WTC11 (cell line): ENCODE data around the gene NHERF2.

Experiments
- FOXP1 ChIP-seq: sonication (generic); formaldehyde crosslinking; IDR thresholded peaks from 2 replicates; pipeline ENCODE4 v1.8.0; 2022; ENCODE audit warnings: missing genetic modification reagents, mild to moderate bottlenecking, moderate library complexity, borderline replicate concordance
- TEAD4 ChIP-seq: sonication (generic); formaldehyde crosslinking; IDR thresholded peaks from 2 replicates; pipeline ENCODE4 v1.8.0; 2022; ENCODE audit warnings: mild to moderate bottlenecking, missing genetic modification reagents
- TF ChIP-seq, protein P1 (sequence below): fragments of 200-600 bp; IDR thresholded peaks from 2 replicates; pipeline ENCODE4 v1.8.0; 2022; ENCODE audit warnings: antibody characterized with exemption
- TF ChIP-seq, protein P2 (sequence below): sonication (generic); formaldehyde crosslinking; IDR thresholded peaks from 2 replicates; pipeline ENCODE4 v1.8.0; 2022; ENCODE audit warnings: mild to moderate bottlenecking, missing genetic modification reagents

DNA sequence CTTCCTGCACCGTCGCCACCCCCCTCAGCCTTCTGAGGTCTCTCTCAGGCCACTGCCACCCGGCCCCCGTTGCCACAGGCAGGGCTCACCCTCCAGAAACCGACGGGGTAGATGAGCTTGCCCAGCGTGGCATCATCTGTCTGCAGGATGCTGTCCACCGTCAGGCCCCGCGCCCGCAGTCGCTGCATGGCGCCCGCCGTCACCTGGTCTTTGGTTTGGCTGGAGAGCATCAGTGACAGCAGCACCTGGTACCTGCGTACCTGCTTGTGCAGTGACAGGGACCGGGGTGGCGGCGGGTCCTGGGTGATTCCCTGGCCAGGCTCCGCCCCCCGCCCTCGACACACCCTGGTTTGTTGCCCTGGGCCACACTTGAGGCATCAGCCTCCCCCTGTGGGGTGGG is 17.8 kb downstream of the NHERF2 start:
- TF ChIP-seq, protein P1, sequence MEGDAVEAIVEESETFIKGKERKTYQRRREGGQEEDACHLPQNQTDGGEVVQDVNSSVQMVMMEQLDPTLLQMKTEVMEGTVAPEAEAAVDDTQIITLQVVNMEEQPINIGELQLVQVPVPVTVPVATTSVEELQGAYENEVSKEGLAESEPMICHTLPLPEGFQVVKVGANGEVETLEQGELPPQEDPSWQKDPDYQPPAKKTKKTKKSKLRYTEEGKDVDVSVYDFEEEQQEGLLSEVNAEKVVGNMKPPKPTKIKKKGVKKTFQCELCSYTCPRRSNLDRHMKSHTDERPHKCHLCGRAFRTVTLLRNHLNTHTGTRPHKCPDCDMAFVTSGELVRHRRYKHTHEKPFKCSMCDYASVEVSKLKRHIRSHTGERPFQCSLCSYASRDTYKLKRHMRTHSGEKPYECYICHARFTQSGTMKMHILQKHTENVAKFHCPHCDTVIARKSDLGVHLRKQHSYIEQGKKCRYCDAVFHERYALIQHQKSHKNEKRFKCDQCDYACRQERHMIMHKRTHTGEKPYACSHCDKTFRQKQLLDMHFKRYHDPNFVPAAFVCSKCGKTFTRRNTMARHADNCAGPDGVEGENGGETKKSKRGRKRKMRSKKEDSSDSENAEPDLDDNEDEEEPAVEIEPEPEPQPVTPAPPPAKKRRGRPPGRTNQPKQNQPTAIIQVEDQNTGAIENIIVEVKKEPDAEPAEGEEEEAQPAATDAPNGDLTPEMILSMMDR, result no peak
- TF ChIP-seq, protein P2, sequence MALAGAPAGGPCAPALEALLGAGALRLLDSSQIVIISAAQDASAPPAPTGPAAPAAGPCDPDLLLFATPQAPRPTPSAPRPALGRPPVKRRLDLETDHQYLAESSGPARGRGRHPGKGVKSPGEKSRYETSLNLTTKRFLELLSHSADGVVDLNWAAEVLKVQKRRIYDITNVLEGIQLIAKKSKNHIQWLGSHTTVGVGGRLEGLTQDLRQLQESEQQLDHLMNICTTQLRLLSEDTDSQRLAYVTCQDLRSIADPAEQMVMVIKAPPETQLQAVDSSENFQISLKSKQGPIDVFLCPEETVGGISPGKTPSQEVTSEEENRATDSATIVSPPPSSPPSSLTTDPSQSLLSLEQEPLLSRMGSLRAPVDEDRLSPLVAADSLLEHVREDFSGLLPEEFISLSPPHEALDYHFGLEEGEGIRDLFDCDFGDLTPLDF (CRISPR knock-in tag), result no peak
- TF ChIP-seq FOXP1 (CRISPR knock-in tag), result no peak
- no peak for TF ChIP-seq TEAD4
